ENCODE measurements around the gene TCF4. TPM values are rescaled to one million over a fixed set of nuclear protein-coding genes. Genes with fewer than 3 reads are reported as not detected.
A peak's percentile ranks its signal among the peaks of the same experiment; 100 is the strongest.

The TCF4 gene
- total RNA-seq, 1 donor from 2014 or later, result 205 TPM

DNA sequence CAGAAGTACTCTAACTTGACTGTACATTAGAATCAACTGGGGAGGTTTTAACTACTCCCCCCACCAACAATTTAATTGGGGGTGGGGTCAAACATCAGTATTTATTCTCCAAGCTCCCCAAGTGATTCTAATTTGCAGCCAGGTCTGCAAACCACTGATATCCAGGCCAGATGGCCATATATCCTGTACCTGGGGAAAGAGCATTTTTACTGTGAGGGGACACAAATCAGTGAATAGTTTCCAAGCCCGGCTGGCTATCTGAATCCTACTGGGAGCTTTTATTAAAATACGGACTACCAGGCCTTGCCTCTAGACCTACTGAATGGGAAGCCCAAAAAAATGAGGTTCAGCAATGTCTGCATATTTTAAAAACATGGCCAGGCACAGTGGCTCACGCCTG lies 88.5 kb downstream of the TCF4 start:
- no peak overlapping the region for H3K27ac ChIP-seq (ENCODE audit: low read depth, low read length)

DNA sequence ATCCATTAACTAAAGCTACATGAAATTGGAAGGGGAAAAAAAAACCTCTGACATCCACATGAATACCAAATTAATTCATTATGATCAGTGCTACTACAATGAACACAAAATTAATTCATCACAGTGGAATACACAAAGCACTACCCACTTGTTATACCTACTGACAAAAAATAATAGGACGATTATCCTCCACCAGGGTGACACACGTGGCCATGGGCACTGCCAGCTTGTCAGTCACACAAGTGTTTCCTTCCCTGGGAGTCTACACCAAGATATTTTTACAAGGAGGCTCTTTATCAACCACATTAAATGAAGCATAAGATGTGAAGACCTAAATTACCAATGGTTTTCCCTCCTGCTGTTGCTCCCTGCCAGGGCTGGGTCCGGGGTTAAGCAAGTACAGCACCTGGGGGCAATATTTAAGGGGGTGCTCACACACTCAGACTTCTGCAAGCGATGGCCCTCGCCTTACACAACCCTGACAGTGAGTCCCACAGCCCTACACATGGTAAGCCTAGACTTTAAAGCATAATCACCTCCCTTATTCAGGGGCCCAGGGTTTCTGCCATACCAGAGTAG lies 90.1 kb downstream of the TCF4 start:
- no peaks in the 10 kb centered on the region for H3K27me3 ChIP-seq (ENCODE audit: control insufficient read depth in 3 of 3, insufficient read depth in 3 of 3, low read length in 3 of 3)

More for the DNA sequence above, 88.5 kb downstream of the TCF4 start:
- H3K4me3 ChIP-seq (ENCODE audit: low read length in 3 of 3), result no peak overlapping the region
- no peaks in the 10 kb centered on the region for H3K36me3 ChIP-seq (ENCODE audit: control insufficient read depth in 3 of 3, insufficient read depth in 3 of 3, low read length in 3 of 3)
- peaks cover 0 to 4% (median 0%) of the 10 kb centered on the region in 3 donors for H3K4me1 ChIP-seq (ENCODE audit: control insufficient read depth in 3 of 3, insufficient read depth in 3 of 3, low read length in 3 of 3)
- no peaks in the 10 kb centered on the region for H3K27me3 ChIP-seq (ENCODE audit: control insufficient read depth in 3 of 3, insufficient read depth in 3 of 3, low read length in 3 of 3)
- no peaks in the 10 kb centered on the region for H3K9me3 ChIP-seq (ENCODE audit: control insufficient read depth in 3 of 3, low read length in 3 of 3)
- H3K9ac ChIP-seq (ENCODE audit: low read depth in 1 of 3, low read length in 3 of 3), result no peak overlapping the region

DNA sequence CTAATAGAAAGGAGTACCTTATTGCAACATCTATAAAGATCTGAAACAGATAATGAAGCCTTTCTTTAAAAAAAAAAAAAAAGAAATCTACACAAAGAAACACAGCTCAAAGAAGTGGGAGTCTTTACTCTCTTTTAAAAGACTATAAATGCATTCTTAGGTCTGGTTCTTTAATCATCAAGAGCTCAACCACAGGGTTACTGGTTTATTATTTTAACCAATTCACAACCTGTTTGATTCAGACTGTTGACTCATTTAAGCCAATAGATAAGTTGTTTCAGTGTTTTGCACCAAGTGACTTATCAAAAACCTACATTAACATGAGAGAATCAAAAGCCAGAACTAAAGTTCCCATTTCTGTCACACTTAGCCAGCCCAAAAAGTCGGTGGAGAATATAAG lies 93.1 kb downstream of the TCF4 start:
- no peak overlapping the region for H3K27ac ChIP-seq (ENCODE audit: low read depth, low read length)
- H3K9me3 ChIP-seq (ENCODE audit: control insufficient read depth in 3 of 3, low read length in 3 of 3), result no peaks in the 10 kb centered on the region
- H3K4me1 ChIP-seq (ENCODE audit: control insufficient read depth in 3 of 3, insufficient read depth in 3 of 3, low read length in 3 of 3), result peaks cover 3 to 11% (median 10%) of the 10 kb centered on the region in 3 donors
- H3K9ac ChIP-seq (ENCODE audit: low read depth in 1 of 3, low read length in 3 of 3), result no peak overlapping the region
- no peak overlapping the region for H3K4me3 ChIP-seq (ENCODE audit: low read length in 3 of 3)
- H3K36me3 ChIP-seq (ENCODE audit: control insufficient read depth in 3 of 3, insufficient read depth in 3 of 3, low read length in 3 of 3), result no peaks in the 10 kb centered on the region
- H3K27me3 ChIP-seq (ENCODE audit: control insufficient read depth in 3 of 3, insufficient read depth in 3 of 3, low read length in 3 of 3), result no peaks in the 10 kb centered on the region

More for the DNA sequence above, 90.1 kb downstream of the TCF4 start:
- Histone ChIP-seq H3K9me3 (ENCODE audit: control insufficient read depth in 3 of 3, low read length in 3 of 3) (no peaks in the 10 kb centered on the region), H3K4me3 (ENCODE audit: low read length in 3 of 3) (no peak overlapping the region), H3K9ac (ENCODE audit: low read depth in 1 of 3, low read length in 3 of 3) (no peak overlapping the region), H3K27ac (ENCODE audit: low read depth, low read length) (no peak overlapping the region), H3K36me3 (ENCODE audit: control insufficient read depth in 3 of 3, insufficient read depth in 3 of 3, low read length in 3 of 3) (no peaks in the 10 kb centered on the region), H3K4me1 (ENCODE audit: control insufficient read depth in 3 of 3, insufficient read depth in 3 of 3, low read length in 3 of 3) (peaks cover 0 to 4% (median 0%) of the 10 kb centered on the region in 3 donors)

DNA sequence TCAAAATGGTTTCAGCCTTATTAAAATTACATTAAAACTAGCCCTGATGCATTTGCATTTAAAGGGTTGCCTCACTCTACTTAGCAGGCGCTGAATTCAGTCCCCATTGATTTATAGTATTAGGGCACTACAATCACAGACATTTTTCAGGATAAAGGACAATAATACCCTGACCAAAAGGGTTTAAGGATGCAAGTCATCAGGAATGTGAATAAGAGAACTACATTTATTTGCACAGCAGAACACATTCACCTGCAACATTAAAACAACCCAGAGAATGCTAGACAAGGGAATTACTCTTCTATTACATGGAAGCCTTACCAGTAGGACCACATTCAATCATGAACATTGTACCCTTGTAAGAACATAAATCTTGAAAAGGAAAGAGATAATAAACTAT lies 93.6 kb downstream of the TCF4 start:
- H3K36me3 ChIP-seq (ENCODE audit: control insufficient read depth in 3 of 3, insufficient read depth in 3 of 3, low read length in 3 of 3), result no peaks in the 10 kb centered on the region
- H3K27me3 ChIP-seq (ENCODE audit: control insufficient read depth in 3 of 3, insufficient read depth in 3 of 3, low read length in 3 of 3), result no peaks in the 10 kb centered on the region
- H3K4me1 ChIP-seq (ENCODE audit: control insufficient read depth in 3 of 3, insufficient read depth in 3 of 3, low read length in 3 of 3), result peaks cover 6 to 13% (median 11%) of the 10 kb centered on the region in 3 donors
- no peak overlapping the region for H3K9ac ChIP-seq (ENCODE audit: low read depth in 1 of 3, low read length in 3 of 3)
- no peak overlapping the region for H3K27ac ChIP-seq (ENCODE audit: low read depth, low read length)
- H3K9me3 ChIP-seq (ENCODE audit: control insufficient read depth in 3 of 3, low read length in 3 of 3), result no peaks in the 10 kb centered on the region
- no peak overlapping the region for H3K4me3 ChIP-seq (ENCODE audit: low read length in 3 of 3)

DNA sequence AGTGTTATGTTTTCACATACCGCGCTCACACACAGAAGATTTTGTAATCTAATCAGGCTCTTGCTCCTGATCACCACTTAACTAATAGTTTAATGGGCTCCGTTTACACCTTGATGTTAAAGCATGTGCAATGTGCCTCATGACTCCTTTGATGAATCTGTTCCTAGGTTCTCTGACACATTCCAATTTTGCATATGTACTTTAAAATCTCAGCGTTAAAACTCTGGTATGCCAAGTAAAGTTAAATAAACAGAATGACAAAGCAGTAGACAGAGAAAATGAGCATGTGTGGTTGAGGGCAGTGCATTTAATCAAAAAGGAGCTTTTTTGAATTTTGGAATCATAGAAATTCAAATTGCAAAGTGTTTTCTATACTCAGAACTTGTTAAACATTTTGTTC lies 96.4 kb downstream of the TCF4 start:
- Histone ChIP-seq H3K4me1 (ENCODE audit: control insufficient read depth in 3 of 3, insufficient read depth in 3 of 3, low read length in 3 of 3) (peaks cover 20 to 29% (median 23%) of the 10 kb centered on the region in 3 donors), H3K36me3 (ENCODE audit: control insufficient read depth in 3 of 3, insufficient read depth in 3 of 3, low read length in 3 of 3) (no peaks in the 10 kb centered on the region), H3K9ac (ENCODE audit: low read depth in 1 of 3, low read length in 3 of 3) (no peak overlapping the region), H3K27ac (ENCODE audit: low read depth, low read length) (no peak overlapping the region), H3K4me3 (ENCODE audit: low read length in 3 of 3) (peak overlapping the region in 1 of 3 donors; percentile 19), H3K9me3 (ENCODE audit: control insufficient read depth in 3 of 3, low read length in 3 of 3) (no peaks in the 10 kb centered on the region), H3K27me3 (ENCODE audit: control insufficient read depth in 3 of 3, insufficient read depth in 3 of 3, low read length in 3 of 3) (no peaks in the 10 kb centered on the region)

DNA sequence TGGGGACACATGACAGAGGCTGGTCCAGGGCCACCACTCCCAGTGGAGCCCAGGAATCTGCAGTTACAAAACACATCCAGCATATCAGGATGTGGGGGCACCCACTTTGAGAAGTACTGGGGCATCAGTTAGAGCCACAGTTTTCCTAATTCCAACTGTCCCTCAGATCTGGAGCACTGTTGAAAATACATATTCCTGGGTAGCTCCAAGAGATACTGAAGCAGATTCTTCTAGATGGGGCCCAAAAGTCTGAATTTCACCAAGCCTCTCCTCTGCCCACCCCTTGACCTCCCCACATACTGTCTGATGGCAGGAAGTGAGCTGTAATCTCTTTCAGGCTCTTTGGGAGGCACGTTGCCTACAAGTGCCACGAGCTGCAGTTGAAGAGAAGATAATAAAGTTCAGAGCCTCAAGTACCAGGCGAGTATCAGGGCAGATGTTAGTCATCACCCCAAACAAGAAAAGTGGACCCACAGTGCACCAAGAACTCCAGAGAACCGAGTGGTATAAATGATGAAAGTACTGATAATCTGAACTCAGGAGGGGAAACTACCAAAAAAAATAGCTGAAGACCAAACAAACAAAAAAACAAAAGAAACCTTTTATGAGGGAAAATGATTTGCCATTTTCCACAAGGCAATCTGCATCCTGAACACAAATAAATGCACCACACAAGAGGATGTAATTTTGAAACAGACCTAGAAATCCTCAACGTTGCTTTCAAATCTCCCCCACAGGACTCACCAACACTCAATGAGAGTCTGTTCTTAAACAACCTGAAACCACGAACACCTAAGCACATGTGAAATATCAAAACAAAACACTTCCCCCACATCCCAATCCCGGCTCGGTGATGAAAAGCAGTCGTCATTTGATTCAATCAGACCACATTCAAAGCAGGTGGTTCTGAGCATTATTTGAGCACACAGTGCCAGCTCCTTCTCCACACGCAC lies 98.7 kb downstream of the TCF4 start:
- Histone ChIP-seq H3K4me3 (ENCODE audit: low read length in 3 of 3) (no peak overlapping the region), H3K9ac (ENCODE audit: low read depth in 1 of 3, low read length in 3 of 3) (no peak overlapping the region), H3K27ac (ENCODE audit: low read depth, low read length) (no peak overlapping the region), H3K36me3 (ENCODE audit: control insufficient read depth in 3 of 3, insufficient read depth in 3 of 3, low read length in 3 of 3) (no peaks in the 10 kb centered on the region), H3K4me1 (ENCODE audit: control insufficient read depth in 3 of 3, insufficient read depth in 3 of 3, low read length in 3 of 3) (peaks cover 31 to 46% (median 32%) of the 10 kb centered on the region in 3 donors), H3K27me3 (ENCODE audit: control insufficient read depth in 3 of 3, insufficient read depth in 3 of 3, low read length in 3 of 3) (no peaks in the 10 kb centered on the region), H3K9me3 (ENCODE audit: control insufficient read depth in 3 of 3, low read length in 3 of 3) (no peaks in the 10 kb centered on the region)

DNA sequence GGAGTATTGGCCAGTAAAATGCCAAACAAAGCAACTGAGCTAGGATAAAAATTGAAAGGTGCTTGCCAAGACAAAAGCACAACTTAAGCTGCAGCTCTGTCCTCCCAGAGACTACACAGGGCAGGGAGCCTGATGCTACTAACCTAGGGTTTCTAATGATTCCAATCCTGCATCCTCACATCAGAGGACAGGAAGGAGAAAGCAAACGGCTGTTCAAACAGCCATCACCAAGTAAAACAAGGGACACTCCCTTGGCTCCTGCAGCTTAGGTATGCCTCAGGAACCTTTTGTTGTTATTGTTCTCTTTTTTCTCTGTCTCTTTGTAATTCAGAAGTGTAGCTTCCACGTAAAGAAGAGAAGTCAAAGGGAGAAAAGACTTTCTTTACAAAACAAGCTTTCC lies 99.5 kb downstream of the TCF4 start:
- Histone ChIP-seq H3K27ac (ENCODE audit: low read depth, low read length) (no peak overlapping the region), H3K9me3 (ENCODE audit: control insufficient read depth in 3 of 3, low read length in 3 of 3) (no peaks in the 10 kb centered on the region), H3K36me3 (ENCODE audit: control insufficient read depth in 3 of 3, insufficient read depth in 3 of 3, low read length in 3 of 3) (no peaks in the 10 kb centered on the region), H3K4me3 (ENCODE audit: low read length in 3 of 3) (no peak overlapping the region), H3K27me3 (ENCODE audit: control insufficient read depth in 3 of 3, insufficient read depth in 3 of 3, low read length in 3 of 3) (no peaks in the 10 kb centered on the region), H3K4me1 (ENCODE audit: control insufficient read depth in 3 of 3, insufficient read depth in 3 of 3, low read length in 3 of 3) (peaks cover 31 to 47% (median 32%) of the 10 kb centered on the region in 3 donors), H3K9ac (ENCODE audit: low read depth in 1 of 3, low read length in 3 of 3) (no peak overlapping the region)

DNA sequence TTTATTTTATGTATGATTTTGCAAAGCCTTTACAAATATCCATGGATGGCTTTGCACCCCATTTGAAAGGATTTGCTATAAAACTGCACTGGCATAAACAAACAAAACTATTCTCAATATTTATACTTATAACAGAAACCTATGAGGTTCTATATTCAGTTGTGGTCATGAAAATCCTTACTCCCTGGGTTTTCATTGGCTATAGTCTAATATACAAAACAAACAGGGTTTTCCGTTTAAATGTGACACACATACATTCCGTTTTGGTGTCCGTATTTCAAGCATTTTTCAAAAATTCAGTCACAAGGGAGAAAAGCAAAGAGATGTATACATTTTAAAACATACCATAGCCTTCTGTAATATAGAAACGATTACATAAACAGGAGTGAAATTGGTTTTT lies 100.0 kb downstream of the TCF4 start:
- no peaks in the 10 kb centered on the region for H3K36me3 ChIP-seq (ENCODE audit: control insufficient read depth in 3 of 3, insufficient read depth in 3 of 3, low read length in 3 of 3)
- H3K27ac ChIP-seq (ENCODE audit: low read depth, low read length), result no peak overlapping the region
- no peaks in the 10 kb centered on the region for H3K27me3 ChIP-seq (ENCODE audit: control insufficient read depth in 3 of 3, insufficient read depth in 3 of 3, low read length in 3 of 3)
- H3K9ac ChIP-seq (ENCODE audit: low read depth in 1 of 3, low read length in 3 of 3), result no peak overlapping the region
- H3K4me1 ChIP-seq (ENCODE audit: control insufficient read depth in 3 of 3, insufficient read depth in 3 of 3, low read length in 3 of 3), result peaks cover 31 to 51% (median 32%) of the 10 kb centered on the region in 3 donors
- no peak overlapping the region for H3K4me3 ChIP-seq (ENCODE audit: low read length in 3 of 3)
- H3K9me3 ChIP-seq (ENCODE audit: control insufficient read depth in 3 of 3, low read length in 3 of 3), result no peaks in the 10 kb centered on the region

DNA sequence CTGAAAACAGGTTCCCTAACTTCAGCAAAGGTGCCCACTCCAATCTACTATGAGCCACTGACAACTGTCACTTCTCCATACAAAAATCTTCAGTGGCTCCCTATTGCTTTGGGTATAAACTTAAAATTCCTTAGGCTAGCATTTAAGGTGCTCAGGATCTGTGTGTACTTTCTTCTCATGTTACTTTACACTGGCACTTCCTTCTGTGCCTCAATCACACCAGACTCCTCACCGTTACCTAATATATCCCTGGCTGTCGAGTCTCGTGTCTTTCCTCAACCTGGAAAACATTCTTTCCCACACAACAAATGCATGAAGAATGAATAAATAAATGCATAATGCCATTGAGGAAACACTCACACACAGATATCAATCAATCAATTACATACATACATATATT lies 101.1 kb downstream of the TCF4 start:
- H3K27ac ChIP-seq (ENCODE audit: low read depth, low read length), result no peak overlapping the region
- H3K36me3 ChIP-seq (ENCODE audit: control insufficient read depth in 3 of 3, insufficient read depth in 3 of 3, low read length in 3 of 3), result no peaks in the 10 kb centered on the region
- peaks cover 29 to 48% (median 31%) of the 10 kb centered on the region in 3 donors for H3K4me1 ChIP-seq (ENCODE audit: control insufficient read depth in 3 of 3, insufficient read depth in 3 of 3, low read length in 3 of 3)
- no peaks in the 10 kb centered on the region for H3K9me3 ChIP-seq (ENCODE audit: control insufficient read depth in 3 of 3, low read length in 3 of 3)
- H3K9ac ChIP-seq (ENCODE audit: low read depth in 1 of 3, low read length in 3 of 3), result no peak overlapping the region
- H3K4me3 ChIP-seq (ENCODE audit: low read length in 3 of 3), result no peak overlapping the region
- no peaks in the 10 kb centered on the region for H3K27me3 ChIP-seq (ENCODE audit: control insufficient read depth in 3 of 3, insufficient read depth in 3 of 3, low read length in 3 of 3)

DNA sequence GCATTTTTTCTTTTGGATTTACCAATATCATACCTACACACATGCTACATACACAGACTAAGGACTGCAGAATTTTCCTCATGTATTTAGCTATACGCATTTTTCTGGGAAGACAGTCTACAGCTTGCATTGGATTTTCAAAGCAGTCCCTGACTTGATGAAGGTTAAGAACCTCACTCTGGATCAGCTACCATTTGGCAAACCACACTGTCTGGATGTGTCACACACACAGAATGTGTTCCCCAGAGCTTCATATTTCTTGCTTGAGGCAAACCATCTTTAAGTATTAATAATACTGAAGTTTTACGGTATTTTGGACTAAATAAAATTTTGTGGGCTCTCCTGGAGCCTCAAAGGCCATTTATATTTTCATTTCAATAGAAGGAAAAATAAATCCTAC lies 102.3 kb downstream of the TCF4 start:
- peaks cover 21 to 40% (median 28%) of the 10 kb centered on the region in 3 donors for H3K4me1 ChIP-seq (ENCODE audit: control insufficient read depth in 3 of 3, insufficient read depth in 3 of 3, low read length in 3 of 3)
- no peaks in the 10 kb centered on the region for H3K36me3 ChIP-seq (ENCODE audit: control insufficient read depth in 3 of 3, insufficient read depth in 3 of 3, low read length in 3 of 3)
- H3K9ac ChIP-seq (ENCODE audit: low read depth in 1 of 3, low read length in 3 of 3), result no peak overlapping the region
- peak overlapping the region in 1 of 3 donors; percentile 16 for H3K4me3 ChIP-seq (ENCODE audit: low read length in 3 of 3)
- H3K9me3 ChIP-seq (ENCODE audit: control insufficient read depth in 3 of 3, low read length in 3 of 3), result no peaks in the 10 kb centered on the region
- no peaks in the 10 kb centered on the region for H3K27me3 ChIP-seq (ENCODE audit: control insufficient read depth in 3 of 3, insufficient read depth in 3 of 3, low read length in 3 of 3)
- no peak overlapping the region for H3K27ac ChIP-seq (ENCODE audit: low read depth, low read length)
